HepG2 (cell line): ENCODE data around the gene SRGAP3.

Source experiments
- CBX2 ChIP-seq, 2 experiments: fragments of 200-600 bp in 1 of 2; sonication (generic); formaldehyde crosslinking in 1 of 2; IDR thresholded peaks; 2 replicates each; pipeline versions ENCODE4 v1.7.0 to v1.8.1; 2018 to 2022; ENCODE audit warnings: low read depth in 2 of 2, low read length in 1 of 2, mild to moderate bottlenecking in 1 of 2, missing genetic modification reagents in 1 of 2
- CEBPG ChIP-seq: IDR thresholded peaks from 2 replicates; pipeline ENCODE4 v1.6.1; 2016
- MTF1 ChIP-seq: sonication (generic); formaldehyde crosslinking; IDR thresholded peaks from 2 replicates; pipeline ENCODE4 v1.5.0; 2020; ENCODE audit warnings: missing genetic modification reagents
- NR3C1 ChIP-seq: sonication (generic); formaldehyde crosslinking; IDR thresholded peaks from 2 replicates; pipeline ENCODE4 v1.4.0; 2020; ENCODE audit warnings: missing genetic modification reagents
- PHF20 ChIP-seq: sonication (generic); formaldehyde crosslinking; IDR thresholded peaks from 2 replicates; pipeline ENCODE4 v1.5.0; 2020; ENCODE audit warnings: mild to moderate bottlenecking, missing genetic modification reagents
- POLR2A ChIP-seq, 2 experiments: IDR thresholded peaks; 2 replicates each; pipeline ENCODE4 v1.6.1; 2011; ENCODE audit warnings: low read depth in 2 of 2, low read length in 2 of 2, mild to moderate bottlenecking in 1 of 2, moderate library complexity in 1 of 2; ENCODE audit not compliant: insufficient read depth in 1 of 2
- SUZ12 ChIP-seq: fragments of 150-350 bp; IDR thresholded peaks from 2 replicates; pipeline ENCODE4 v1.6.1; 2014; ENCODE audit warnings: low read depth, low read length
- TAF1 ChIP-seq: sonication (generic); formaldehyde crosslinking; IDR thresholded peaks from 2 replicates; pipeline ENCODE4 v1.4.0; 2020; ENCODE audit warnings: missing genetic modification reagents
- ZFP62 ChIP-seq: sonication (generic); formaldehyde crosslinking; IDR thresholded peaks from 2 replicates; pipeline ENCODE4 v1.4.0; 2020; ENCODE audit warnings: missing genetic modification reagents
- ZNF138 ChIP-seq: sonication (generic); formaldehyde crosslinking; IDR thresholded peaks from 2 replicates; pipeline ENCODE4 v1.5.0; 2020; ENCODE audit warnings: mild to moderate bottlenecking, low read depth, missing genetic modification reagents
- ZNF660 ChIP-seq: sonication (generic); formaldehyde crosslinking; IDR thresholded peaks from 2 replicates; pipeline ENCODE4 v1.5.1; 2020; ENCODE audit warnings: mild to moderate bottlenecking, low read depth, missing genetic modification reagents, borderline replicate concordance
- ZNF780A ChIP-seq: sonication (generic); formaldehyde crosslinking; IDR thresholded peaks from 2 replicates; pipeline ENCODE4 v1.8.0; 2022; ENCODE audit warnings: mild to moderate bottlenecking, missing genetic modification reagents, moderate library complexity
- TF ChIP-seq, protein P1 (sequence below): sonication (generic); formaldehyde crosslinking; IDR thresholded peaks from 2 replicates; pipeline ENCODE4 v1.5.0; 2020; ENCODE audit warnings: mild to moderate bottlenecking, missing genetic modification reagents, moderate library complexity
- TF ChIP-seq, protein P2 (sequence below), 2 experiments: IDR thresholded peaks; 2 replicates each; pipeline ENCODE4 v1.6.1; 2011 to 2012; ENCODE audit warnings: low read length in 2 of 2, borderline replicate concordance in 1 of 2, low read depth in 1 of 2, mild to moderate bottlenecking in 1 of 2, moderate library complexity in 1 of 2

DNA sequence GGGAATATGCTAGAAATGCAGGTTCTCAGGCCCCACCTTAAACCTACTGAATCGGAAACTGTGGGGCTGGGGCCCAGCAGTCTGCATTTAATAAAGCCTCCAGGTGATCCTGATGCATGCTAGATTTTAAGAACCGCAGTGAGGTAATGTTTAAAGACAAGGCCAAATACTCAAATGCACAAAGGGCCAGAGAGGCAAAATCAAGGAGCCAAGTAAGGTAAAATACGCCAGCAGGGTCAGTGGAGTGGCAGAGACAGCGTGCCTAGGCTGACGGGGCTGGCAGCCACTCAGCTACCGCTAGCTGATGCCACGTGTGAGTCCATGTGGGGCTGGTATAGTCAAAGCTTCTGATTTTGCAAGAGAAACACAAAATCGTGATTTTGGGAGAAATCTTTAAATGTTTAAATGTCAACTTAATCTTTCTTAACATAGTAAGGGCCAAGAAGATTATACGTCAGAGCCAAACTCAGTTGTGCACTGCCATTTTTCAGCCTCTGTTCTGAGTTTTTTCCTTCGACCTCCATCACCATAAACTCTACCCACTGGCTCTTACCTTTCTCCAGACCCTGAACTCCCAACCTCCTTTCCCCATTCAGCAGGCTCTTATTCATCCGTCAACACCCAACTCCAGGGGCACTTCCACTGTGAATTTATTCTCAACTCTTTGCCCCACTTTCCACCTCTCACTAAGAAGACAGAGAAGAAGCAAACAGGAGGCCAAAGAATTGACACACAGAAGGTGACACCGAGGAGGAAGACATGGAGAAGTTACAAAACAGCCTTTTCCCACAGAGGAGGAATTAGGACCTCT lies 149.5 kb downstream of the SRGAP3 start:
- TF ChIP-seq PHF20 (CRISPR knock-in tag): no peak
- no peak for TF ChIP-seq CEBPG (CRISPR knock-in tag)
- no peak for TF ChIP-seq MTF1 (CRISPR knock-in tag)
- TF ChIP-seq TAF1: no peak
- TF ChIP-seq NR3C1: no peak
- no peak for TF ChIP-seq ZNF780A
- TF ChIP-seq, protein P1, sequence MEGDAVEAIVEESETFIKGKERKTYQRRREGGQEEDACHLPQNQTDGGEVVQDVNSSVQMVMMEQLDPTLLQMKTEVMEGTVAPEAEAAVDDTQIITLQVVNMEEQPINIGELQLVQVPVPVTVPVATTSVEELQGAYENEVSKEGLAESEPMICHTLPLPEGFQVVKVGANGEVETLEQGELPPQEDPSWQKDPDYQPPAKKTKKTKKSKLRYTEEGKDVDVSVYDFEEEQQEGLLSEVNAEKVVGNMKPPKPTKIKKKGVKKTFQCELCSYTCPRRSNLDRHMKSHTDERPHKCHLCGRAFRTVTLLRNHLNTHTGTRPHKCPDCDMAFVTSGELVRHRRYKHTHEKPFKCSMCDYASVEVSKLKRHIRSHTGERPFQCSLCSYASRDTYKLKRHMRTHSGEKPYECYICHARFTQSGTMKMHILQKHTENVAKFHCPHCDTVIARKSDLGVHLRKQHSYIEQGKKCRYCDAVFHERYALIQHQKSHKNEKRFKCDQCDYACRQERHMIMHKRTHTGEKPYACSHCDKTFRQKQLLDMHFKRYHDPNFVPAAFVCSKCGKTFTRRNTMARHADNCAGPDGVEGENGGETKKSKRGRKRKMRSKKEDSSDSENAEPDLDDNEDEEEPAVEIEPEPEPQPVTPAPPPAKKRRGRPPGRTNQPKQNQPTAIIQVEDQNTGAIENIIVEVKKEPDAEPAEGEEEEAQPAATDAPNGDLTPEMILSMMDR: no peak
- no peak for TF ChIP-seq ZNF138 (CRISPR knock-in tag)
- TF ChIP-seq, protein P2, sequence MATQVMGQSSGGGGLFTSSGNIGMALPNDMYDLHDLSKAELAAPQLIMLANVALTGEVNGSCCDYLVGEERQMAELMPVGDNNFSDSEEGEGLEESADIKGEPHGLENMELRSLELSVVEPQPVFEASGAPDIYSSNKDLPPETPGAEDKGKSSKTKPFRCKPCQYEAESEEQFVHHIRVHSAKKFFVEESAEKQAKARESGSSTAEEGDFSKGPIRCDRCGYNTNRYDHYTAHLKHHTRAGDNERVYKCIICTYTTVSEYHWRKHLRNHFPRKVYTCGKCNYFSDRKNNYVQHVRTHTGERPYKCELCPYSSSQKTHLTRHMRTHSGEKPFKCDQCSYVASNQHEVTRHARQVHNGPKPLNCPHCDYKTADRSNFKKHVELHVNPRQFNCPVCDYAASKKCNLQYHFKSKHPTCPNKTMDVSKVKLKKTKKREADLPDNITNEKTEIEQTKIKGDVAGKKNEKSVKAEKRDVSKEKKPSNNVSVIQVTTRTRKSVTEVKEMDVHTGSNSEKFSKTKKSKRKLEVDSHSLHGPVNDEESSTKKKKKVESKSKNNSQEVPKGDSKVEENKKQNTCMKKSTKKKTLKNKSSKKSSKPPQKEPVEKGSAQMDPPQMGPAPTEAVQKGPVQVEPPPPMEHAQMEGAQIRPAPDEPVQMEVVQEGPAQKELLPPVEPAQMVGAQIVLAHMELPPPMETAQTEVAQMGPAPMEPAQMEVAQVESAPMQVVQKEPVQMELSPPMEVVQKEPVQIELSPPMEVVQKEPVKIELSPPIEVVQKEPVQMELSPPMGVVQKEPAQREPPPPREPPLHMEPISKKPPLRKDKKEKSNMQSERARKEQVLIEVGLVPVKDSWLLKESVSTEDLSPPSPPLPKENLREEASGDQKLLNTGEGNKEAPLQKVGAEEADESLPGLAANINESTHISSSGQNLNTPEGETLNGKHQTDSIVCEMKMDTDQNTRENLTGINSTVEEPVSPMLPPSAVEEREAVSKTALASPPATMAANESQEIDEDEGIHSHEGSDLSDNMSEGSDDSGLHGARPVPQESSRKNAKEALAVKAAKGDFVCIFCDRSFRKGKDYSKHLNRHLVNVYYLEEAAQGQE (IDR thresholded peaks at IDR 0.05; ENCODE audit: borderline replicate concordance in 1 of 2, low read depth in 1 of 2, low read length in 2 of 2): no peak
- no peak for TF ChIP-seq CBX2 (IDR thresholded peaks at IDR 0.05; ENCODE audit: low read depth, low read length)
- TF ChIP-seq CBX2 (CRISPR knock-in tag; IDR thresholded peaks at IDR 0.05; ENCODE audit: low read depth): no peak
- TF ChIP-seq ZNF660: no peak
- TF ChIP-seq ZFP62: no peak
- no peak for TF ChIP-seq SUZ12
- TF ChIP-seq POLR2A (IDR thresholded peaks at IDR 0.05; ENCODE audit: insufficient read depth in 1 of 2, low read depth in 2 of 2, low read length in 2 of 2): no peak
